Activated CD4-positive, alpha-beta memory T cell treated with anti-CD3 and anti-CD28 coated beads, Interleukin-2, amount 10 ng/mL, durations not matched to agents 7 days and 5 days (primary cell): ENCODE data around the gene NECTIN1. TPM values are rescaled to one million over a fixed set of nuclear protein-coding genes. Genes with fewer than 3 reads are reported as not detected.

Experiments used
- CTCF ChIA-PET: fragments of 350-600 bp; sonication (Branson Sonifier 250); formaldehyde crosslinking; loops from one replicate; lab custom pipeline; 2021; ENCODE audit warnings: antibody characterized with exemption, inconsistent platforms; lab: Charles Lee
- POLR2A ChIA-PET: fragments of 350-600 bp; sonication (Branson Sonifier 250); formaldehyde crosslinking; loops from one replicate; lab custom pipeline; 2021; ENCODE audit warnings: antibody characterized with exemption; lab: Charles Lee
- DNase-seq: peaks from one replicate; pipeline ENCODE4 v3.0.0-alpha.2; 2020
- H3K27ac Mint-ChIP-seq: one replicate; pipeline ENCODE4 v1.8.0; 2021; ENCODE audit warnings: mild to moderate bottlenecking, mixed read lengths
- H3K27me3 Mint-ChIP-seq: one replicate; pipeline ENCODE4 v1.8.0; 2021; ENCODE audit warnings: mixed read lengths
- H3K36me3 Mint-ChIP-seq: one replicate; pipeline ENCODE4 v1.8.0; 2021; ENCODE audit warnings: low read depth, mixed read lengths
- H3K4me1 Mint-ChIP-seq: one replicate; pipeline ENCODE4 v1.8.0; 2021; ENCODE audit warnings: mixed read lengths
- H3K4me3 Mint-ChIP-seq: one replicate; pipeline ENCODE4 v1.8.0; 2021; ENCODE audit warnings: mild to moderate bottlenecking, mixed read lengths
- H3K9me3 Mint-ChIP-seq: one replicate; pipeline ENCODE4 v1.8.0; 2021; ENCODE audit warnings: mixed read lengths
- total RNA-seq, 2 experiments: library from RNA; stranded (reverse); gene quantifications; one replicate each; pipeline ENCODE4 v1.2.3, GENCODE V29; 2021

NECTIN1 gene
- total RNA-seq, 2 experiments from 2014 or later: 1.7 to 1.9 TPM

DNA sequence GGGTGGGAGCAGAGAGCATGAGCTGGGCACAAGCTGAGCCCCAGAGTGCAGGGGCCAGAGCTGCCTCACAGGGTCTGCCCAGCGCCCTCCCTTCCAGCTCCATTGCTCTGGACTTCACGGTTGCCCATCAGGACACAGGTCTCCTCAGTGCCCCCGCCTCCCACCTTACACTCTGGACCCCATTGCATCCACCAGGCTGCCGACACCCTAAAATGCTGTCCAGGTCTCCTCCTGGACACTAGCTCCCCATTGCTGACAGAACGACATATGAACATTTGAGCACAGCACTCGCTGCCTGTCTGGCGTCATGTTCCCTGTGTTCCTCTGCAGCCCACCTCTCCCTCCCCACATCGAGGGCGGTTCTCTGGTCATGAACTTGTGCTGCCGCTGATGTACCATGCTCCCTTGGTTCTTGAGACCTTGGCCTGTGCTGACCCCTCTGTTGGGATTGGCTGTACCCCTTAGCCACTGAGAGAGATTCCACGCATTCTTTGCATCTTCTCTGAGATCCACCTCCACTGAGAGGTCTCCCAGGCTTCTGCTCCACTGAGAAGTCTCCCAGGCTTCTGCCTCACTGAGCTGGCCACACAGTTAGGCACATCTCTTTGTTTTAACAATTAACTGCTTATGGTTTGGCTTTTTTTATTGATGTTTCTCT is 34.2 kb upstream of the NECTIN1 start:
- Mint-ChIP-seq H3K27me3 (peaks cover 11% of the 10 kb centered on the region), H3K36me3 (no peaks in the 10 kb centered on the region), H3K27ac (no peak overlapping the region), H3K4me1 (no peaks in the 10 kb centered on the region), H3K4me3 (no peak overlapping the region), H3K9me3 (no peaks in the 10 kb centered on the region)
- ChIA-PET CTCF (no interaction called here), POLR2A (no interaction called here)
- no peak for DNase-seq

DNA sequence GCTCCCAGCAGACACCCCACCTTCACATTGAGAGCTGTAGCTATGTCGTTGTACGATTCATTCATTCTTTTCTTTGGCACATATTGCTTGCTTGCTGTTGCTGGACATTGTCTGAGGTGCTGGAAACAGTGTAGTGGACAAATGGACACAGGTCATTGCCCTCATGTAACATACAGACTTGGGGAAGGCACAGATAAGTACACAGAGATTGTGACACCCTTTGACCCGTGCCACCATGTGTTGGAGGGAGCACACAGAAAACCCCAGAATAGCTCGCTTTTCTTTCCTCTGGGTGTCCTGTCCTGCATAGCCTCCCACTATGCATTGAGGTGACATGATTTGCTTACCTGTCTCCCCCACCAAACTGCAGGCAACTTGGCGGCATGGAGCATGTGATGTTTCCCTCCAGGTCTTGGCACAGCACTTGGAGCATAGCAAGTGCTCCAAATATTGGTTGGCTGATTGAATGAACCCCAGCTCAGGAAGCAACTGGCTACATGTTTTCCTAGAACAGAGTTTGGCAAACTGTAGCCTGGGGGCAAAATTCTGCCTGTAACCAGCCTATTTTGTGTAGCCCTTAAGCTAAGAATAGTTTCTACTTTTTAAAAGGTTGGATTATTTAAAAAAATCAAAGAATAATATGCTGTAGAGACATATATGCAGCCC is 30.9 kb upstream of the NECTIN1 start:
- CTCF ChIA-PET: no interaction called here
- POLR2A ChIA-PET: no interaction called here
- no peaks in the 10 kb centered on the region for H3K4me1 Mint-ChIP-seq
- peaks cover 15% of the 10 kb centered on the region for H3K27me3 Mint-ChIP-seq
- no peaks in the 10 kb centered on the region for H3K9me3 Mint-ChIP-seq
- no peak for DNase-seq
- H3K27ac Mint-ChIP-seq: no peak overlapping the region
- H3K36me3 Mint-ChIP-seq: no peaks in the 10 kb centered on the region
- H3K4me3 Mint-ChIP-seq: no peak overlapping the region

DNA sequence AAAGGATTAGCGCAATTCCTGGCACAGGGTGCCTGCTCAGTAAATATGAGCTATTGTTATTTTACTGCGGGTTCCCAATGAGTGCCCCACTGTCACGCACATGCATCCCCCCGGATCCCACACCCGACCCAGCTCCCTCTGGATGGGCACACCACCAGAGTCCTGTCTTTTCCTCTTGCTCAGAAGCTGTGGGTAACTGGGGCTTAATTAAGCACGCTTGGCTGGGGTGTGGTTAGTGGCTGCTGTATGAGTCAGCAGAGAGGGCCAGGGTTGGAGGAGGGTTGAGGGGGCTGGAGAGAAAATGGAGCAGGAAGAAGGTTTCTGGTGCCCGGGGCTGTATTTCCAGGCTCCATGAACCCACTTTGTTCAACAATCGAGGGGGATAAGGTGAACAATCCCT is 30.3 kb upstream of the NECTIN1 start:
- peaks cover 14% of the 10 kb centered on the region for H3K27me3 Mint-ChIP-seq
- no peak overlapping the region for H3K27ac Mint-ChIP-seq
- H3K4me1 Mint-ChIP-seq: no peaks in the 10 kb centered on the region
- CTCF ChIA-PET: no interaction called here
- H3K4me3 Mint-ChIP-seq: no peak overlapping the region
- DNase-seq: no peak
- POLR2A ChIA-PET: no interaction called here
- H3K9me3 Mint-ChIP-seq: no peaks in the 10 kb centered on the region
- no peaks in the 10 kb centered on the region for H3K36me3 Mint-ChIP-seq

DNA sequence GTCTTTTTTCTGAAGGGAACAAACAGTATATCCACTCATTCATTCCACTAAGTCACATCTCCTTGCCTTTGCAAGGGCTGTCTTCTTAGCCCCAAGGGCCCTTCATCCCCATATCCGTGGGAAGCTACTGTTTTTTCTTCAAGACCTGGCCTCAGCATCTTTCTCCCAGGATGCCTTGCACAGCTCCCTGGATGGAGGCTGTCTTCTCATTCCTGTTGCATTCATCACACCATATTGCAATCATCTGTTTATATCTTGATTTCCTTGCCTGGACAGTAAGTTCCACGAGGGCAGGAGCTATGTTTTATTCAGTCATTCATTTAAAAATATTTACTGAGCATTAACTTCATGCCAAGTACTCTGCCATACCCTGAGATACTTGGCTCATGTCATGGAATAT is 29.3 kb upstream of the NECTIN1 start:
- Mint-ChIP-seq H3K4me3 (no peak overlapping the region), H3K27ac (no peak overlapping the region), H3K4me1 (no peaks in the 10 kb centered on the region), H3K9me3 (no peaks in the 10 kb centered on the region), H3K27me3 (peaks cover 8% of the 10 kb centered on the region), H3K36me3 (no peaks in the 10 kb centered on the region)
- ChIA-PET POLR2A (no interaction called here), CTCF (interaction anchor here (1.4 kb wide), 1 partner anchor 29 kb away, joined by 5 read pairs; the partner anchor contains the start of gene NECTIN1)
- DNase-seq: no peak

DNA sequence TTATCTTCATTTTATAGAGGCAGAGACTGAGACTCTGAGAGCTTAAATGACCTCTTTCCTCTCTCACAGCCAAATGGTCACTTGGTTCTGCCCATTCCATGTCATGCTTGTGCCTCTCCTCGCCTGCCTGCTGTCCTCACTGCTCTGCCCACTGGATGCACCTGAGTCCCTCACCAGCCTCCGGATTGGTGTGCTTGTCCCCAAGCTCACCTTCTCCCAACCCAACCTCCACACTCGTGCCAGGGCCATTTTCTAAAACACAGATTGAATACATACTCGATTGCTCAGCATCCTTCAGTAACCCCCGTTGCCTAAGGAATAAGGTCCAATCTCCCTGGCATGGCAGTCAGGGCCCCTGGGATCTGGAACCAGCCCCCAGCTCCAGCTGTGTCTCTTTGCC is 28.4 kb upstream of the NECTIN1 start:
- H3K4me1 Mint-ChIP-seq: no peaks in the 10 kb centered on the region

GRCh38 chr11:119756169-119756865 is 27.3 kb upstream of the NECTIN1 start:
- ChIA-PET CTCF (no interaction called here), POLR2A (no interaction called here)
- no peak overlapping the region for H3K27ac Mint-ChIP-seq
- no peak overlapping the region for H3K4me3 Mint-ChIP-seq
- H3K27me3 Mint-ChIP-seq: peaks cover 15% of the 10 kb centered on the region
- peaks cover 3% of the 10 kb centered on the region for H3K4me1 Mint-ChIP-seq
- no peaks in the 10 kb centered on the region for H3K9me3 Mint-ChIP-seq
- no peaks in the 10 kb centered on the region for H3K36me3 Mint-ChIP-seq
- DNase-seq: no peak

More for the DNA sequence above, 28.4 kb upstream of the NECTIN1 start:
- Mint-ChIP-seq H3K9me3 (no peaks in the 10 kb centered on the region), H3K36me3 (no peaks in the 10 kb centered on the region), H3K27me3 (peaks cover 9% of the 10 kb centered on the region), H3K27ac (no peak overlapping the region), H3K4me3 (no peak overlapping the region)
- POLR2A ChIA-PET: no interaction called here
- CTCF ChIA-PET: interaction anchor here (1.4 kb wide), 1 partner anchor 28 kb away, joined by 5 read pairs; the partner anchor contains the start of gene NECTIN1
- DNase-seq: no peak

- CTCF ChIA-PET: no interaction called here
- Mint-ChIP-seq H3K9me3 (no peaks in the 10 kb centered on the region), H3K27ac (no peak overlapping the region), H3K4me1 (peaks cover 3% of the 10 kb centered on the region), H3K4me3 (no peak overlapping the region), H3K36me3 (no peaks in the 10 kb centered on the region), H3K27me3 (peaks cover 15% of the 10 kb centered on the region)
- DNase-seq: no peak
- POLR2A ChIA-PET: no interaction called here
Measured at GRCh38 chr11:119755356-119756071, 26.5 kb upstream of the NECTIN1 start.

DNA sequence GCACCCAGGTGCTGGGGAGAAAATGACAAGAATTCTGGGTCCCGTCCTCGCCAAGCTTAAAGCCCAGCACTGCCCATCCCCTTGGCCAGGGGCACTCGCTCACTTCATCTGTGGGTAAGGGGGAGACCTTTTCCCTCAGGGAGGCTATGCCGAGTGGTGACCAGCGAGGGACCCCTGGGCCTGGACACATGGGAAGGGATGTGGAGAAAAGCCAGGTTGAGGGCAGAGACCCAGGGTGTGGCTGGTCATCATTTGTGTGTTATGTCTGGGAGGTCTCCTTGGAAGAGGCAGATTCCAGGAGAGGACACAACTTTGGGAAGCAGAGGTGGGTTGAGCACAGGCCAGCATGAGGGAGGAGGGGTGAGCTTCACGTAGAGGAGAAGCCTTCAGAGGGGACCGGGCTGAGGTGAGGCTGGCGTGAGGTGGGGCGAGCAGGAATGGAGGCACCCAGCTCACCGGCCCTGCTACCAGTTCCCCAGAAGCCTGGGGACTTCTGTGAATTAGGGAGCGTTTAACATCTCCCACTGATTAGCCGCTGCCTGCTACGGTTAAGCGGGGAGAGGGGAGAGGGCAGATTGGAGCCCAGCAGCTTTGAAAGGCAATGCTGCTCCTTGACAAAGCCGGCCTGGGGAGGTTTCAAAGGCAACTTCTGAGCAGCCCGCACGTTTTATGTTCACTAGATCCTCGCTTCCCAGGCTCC is 25.8 kb upstream of the NECTIN1 start:
- Mint-ChIP-seq H3K36me3 (no peaks in the 10 kb centered on the region), H3K4me3 (no peak overlapping the region), H3K4me1 (peaks cover 3% of the 10 kb centered on the region), H3K27ac (no peak overlapping the region), H3K9me3 (no peaks in the 10 kb centered on the region), H3K27me3 (peaks cover 15% of the 10 kb centered on the region)
- DNase-seq: no peak
- ChIA-PET CTCF (no interaction called here), POLR2A (no interaction called here)

GRCh38 chr11:119754199-119754598 is 25.2 kb upstream of the NECTIN1 start:
- H3K27ac Mint-ChIP-seq: no peak overlapping the region
- H3K9me3 Mint-ChIP-seq: no peaks in the 10 kb centered on the region
- H3K36me3 Mint-ChIP-seq: no peaks in the 10 kb centered on the region
- H3K4me3 Mint-ChIP-seq: no peak overlapping the region
- ChIA-PET CTCF (no interaction called here), POLR2A (no interaction called here)
- H3K27me3 Mint-ChIP-seq: peaks cover 15% of the 10 kb centered on the region
- H3K4me1 Mint-ChIP-seq: peaks cover 3% of the 10 kb centered on the region
- DNase-seq: no peak

DNA sequence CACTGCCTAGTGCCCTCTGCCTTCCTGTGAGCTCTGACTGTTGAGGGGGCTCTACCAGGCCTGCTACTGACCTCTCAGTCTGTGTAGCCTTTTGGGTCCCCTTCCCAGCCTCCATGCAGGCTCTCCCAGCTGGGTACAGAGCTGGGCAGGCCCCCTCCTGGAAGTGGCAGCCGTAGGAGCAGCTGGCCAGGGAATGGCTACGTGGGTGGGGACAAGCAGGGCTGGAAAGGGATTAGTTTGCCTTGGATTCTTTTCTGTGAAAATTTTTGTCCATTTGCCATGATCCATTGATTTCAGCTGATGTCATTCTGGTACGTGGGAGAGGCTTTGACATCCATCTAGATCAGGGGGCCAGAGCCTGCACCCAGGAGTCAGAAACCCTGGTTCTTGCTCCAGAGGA is 23.9 kb upstream of the NECTIN1 start:
- H3K27ac Mint-ChIP-seq: no peak overlapping the region
- no peak for DNase-seq
- H3K4me1 Mint-ChIP-seq: peaks cover 3% of the 10 kb centered on the region
- H3K27me3 Mint-ChIP-seq: peaks cover 15% of the 10 kb centered on the region
- POLR2A ChIA-PET: no interaction called here
- no peaks in the 10 kb centered on the region for H3K36me3 Mint-ChIP-seq
- no peaks in the 10 kb centered on the region for H3K9me3 Mint-ChIP-seq
- H3K4me3 Mint-ChIP-seq: no peak overlapping the region
- CTCF ChIA-PET: interaction anchor here (1.7 kb wide), 1 partner anchor 24 kb away, joined by 5 read pairs; the partner anchor contains the start of gene NECTIN1

- ChIA-PET POLR2A (no interaction called here), CTCF (interaction anchor here (1.7 kb wide), 1 partner anchor 23 kb away, joined by 5 read pairs; the partner anchor contains the start of gene NECTIN1)
- no peak for DNase-seq
- Mint-ChIP-seq H3K9me3 (no peaks in the 10 kb centered on the region), H3K27me3 (peaks cover 10% of the 10 kb centered on the region), H3K4me3 (no peak overlapping the region), H3K36me3 (no peaks in the 10 kb centered on the region), H3K4me1 (peaks cover 3% of the 10 kb centered on the region), H3K27ac (no peak overlapping the region)
Measured at GRCh38 chr11:119752345-119752871, 23.4 kb upstream of the NECTIN1 start.

DNA sequence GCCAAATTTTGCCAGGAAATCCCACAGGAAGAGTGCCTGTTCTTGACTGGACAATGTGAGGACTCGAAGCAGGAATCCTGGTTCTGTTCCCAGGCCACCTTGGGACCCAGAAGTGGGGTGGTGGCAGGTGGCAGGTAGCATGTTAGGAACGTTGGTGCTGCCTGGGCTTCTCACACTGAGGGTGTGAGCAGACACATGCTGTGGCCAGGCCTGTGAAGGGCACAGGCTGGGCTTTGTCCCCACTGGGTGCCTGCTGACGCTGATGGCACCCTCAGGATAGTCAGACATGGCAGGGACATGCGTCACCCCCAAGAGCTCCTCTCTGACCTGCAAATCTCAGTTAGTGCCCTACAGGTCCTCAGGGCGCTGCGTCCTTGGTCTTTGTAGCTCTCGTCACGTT is 21.1 kb upstream of the NECTIN1 start:
- peaks cover 3% of the 10 kb centered on the region for H3K4me1 Mint-ChIP-seq
- peaks cover 9% of the 10 kb centered on the region for H3K27me3 Mint-ChIP-seq
- no peaks in the 10 kb centered on the region for H3K36me3 Mint-ChIP-seq
- H3K9me3 Mint-ChIP-seq: no peaks in the 10 kb centered on the region
- no peak overlapping the region for H3K27ac Mint-ChIP-seq
- ChIA-PET POLR2A (no interaction called here), CTCF (interaction anchor here (0.9 to 1.8 kb wide), 2 partner anchors 10 to 21 kb away, joined by 3 to 5 read pairs; partner anchors contain the start of gene NECTIN1)
- no peak for DNase-seq
- no peak overlapping the region for H3K4me3 Mint-ChIP-seq
